ENCODE data around the gene S100A14.

The S100A14 gene

GRCh38 chr1:153636312-153636711, 20.2 kb upstream of the S100A14 start:
- TF ChIP-seq CTCF (IDR thresholded peaks at IDR 0.05; ENCODE audit: extremely low read depth, missing control alignments) = no peak
- DNase-seq (ENCODE audit: low spot score) = no peak

GRCh38 chr1:153635872-153636271, 19.7 kb upstream of the S100A14 start:
- no peak for DNase-seq (ENCODE audit: low spot score)
- TF ChIP-seq CTCF (IDR thresholded peaks at IDR 0.05; ENCODE audit: extremely low read depth, missing control alignments) = no peak

- no peak for TF ChIP-seq CTCF (IDR thresholded peaks at IDR 0.05; ENCODE audit: extremely low read depth, missing control alignments)
- DNase-seq (ENCODE audit: low spot score) = peak; percentile 93
Measured at GRCh38 chr1:153633754-153634665, 17.9 kb upstream of the S100A14 start, which contains the start of gene CHTOP. TSS of gene CHTOP (plus strand) at chr1:153634066. CDS start at chr1:153636589, 2,523 bp downstream.

- DNase-seq (ENCODE audit: low spot score) = no peak
- no peak for TF ChIP-seq CTCF (IDR thresholded peaks at IDR 0.05; ENCODE audit: extremely low read depth, missing control alignments)
Measured at GRCh38 chr1:153633161-153633753, 17.1 kb upstream of the S100A14 start.

GRCh38 chr1:153631047-153632022, 15.2 kb upstream of the S100A14 start:
- TF ChIP-seq CTCF (IDR thresholded peaks at IDR 0.05; ENCODE audit: extremely low read depth, missing control alignments) = no peak

GRCh38 chr1:153630384-153630783, 14.3 kb upstream of the S100A14 start:
- DNase-seq (ENCODE audit: low spot score) = no peak
- TF ChIP-seq CTCF (IDR thresholded peaks at IDR 0.05; ENCODE audit: extremely low read depth, missing control alignments) = no peak

More at GRCh38 chr1:153631047-153632022, 15.2 kb upstream of the S100A14 start:
- DNase-seq (ENCODE audit: low spot score) = no peak
